ENCODE results near the gene ZNF140.

The ZNF140 gene

DNA sequence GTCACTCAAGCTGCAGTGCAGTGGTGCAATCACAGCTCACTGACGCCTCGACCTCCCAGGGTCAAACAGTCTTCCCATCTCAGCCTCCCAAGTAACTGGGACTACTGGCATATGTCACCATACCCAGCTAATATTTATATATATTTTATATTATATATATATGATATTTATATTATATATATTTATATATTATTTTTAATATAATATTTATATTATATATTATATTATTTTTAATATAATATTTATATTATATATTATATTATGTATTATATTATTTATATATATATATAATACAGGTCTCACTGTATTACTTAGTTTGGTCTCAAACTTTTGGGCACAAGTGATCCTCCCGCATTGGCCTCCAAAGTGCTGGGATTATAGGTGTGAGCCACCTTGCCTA, 34.0 kb upstream of the ZNF140 start:
- H3K4me3 ChIP-seq (ENCODE audit: low read depth, low read length, poor library complexity, severe bottlenecking) = no peak overlapping the region
- H3K9me2 ChIP-seq (ENCODE audit: low read depth, low read length) = no peaks in the 10 kb centered on the region
- H3K36me3 ChIP-seq (ENCODE audit: insufficient read depth, low read length) = peaks cover 98% of the 10 kb centered on the region
- no peaks in the 10 kb centered on the region for H3K4me1 ChIP-seq (ENCODE audit: insufficient read depth, low read length, severe bottlenecking)
- no peak overlapping the region for H2AFZ ChIP-seq (ENCODE audit: low read length)
- H3K9me3 ChIP-seq (ENCODE audit: low read length) = peaks cover 62% of the 10 kb centered on the region
- H3K9ac ChIP-seq (ENCODE audit: low read length) = no peak overlapping the region
- no peaks in the 10 kb centered on the region for H3K79me2 ChIP-seq (ENCODE audit: insufficient read depth, low read length)
- H3K27ac ChIP-seq (ENCODE audit: low read depth, low read length, poor library complexity, severe bottlenecking) = no peak overlapping the region
- TF ChIP-seq, protein P1, sequence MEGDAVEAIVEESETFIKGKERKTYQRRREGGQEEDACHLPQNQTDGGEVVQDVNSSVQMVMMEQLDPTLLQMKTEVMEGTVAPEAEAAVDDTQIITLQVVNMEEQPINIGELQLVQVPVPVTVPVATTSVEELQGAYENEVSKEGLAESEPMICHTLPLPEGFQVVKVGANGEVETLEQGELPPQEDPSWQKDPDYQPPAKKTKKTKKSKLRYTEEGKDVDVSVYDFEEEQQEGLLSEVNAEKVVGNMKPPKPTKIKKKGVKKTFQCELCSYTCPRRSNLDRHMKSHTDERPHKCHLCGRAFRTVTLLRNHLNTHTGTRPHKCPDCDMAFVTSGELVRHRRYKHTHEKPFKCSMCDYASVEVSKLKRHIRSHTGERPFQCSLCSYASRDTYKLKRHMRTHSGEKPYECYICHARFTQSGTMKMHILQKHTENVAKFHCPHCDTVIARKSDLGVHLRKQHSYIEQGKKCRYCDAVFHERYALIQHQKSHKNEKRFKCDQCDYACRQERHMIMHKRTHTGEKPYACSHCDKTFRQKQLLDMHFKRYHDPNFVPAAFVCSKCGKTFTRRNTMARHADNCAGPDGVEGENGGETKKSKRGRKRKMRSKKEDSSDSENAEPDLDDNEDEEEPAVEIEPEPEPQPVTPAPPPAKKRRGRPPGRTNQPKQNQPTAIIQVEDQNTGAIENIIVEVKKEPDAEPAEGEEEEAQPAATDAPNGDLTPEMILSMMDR (IDR thresholded peaks at IDR 0.05; ENCODE audit: low read length) = no peak
- TF ChIP-seq EZH2 (IDR thresholded peaks at IDR 0.05; ENCODE audit: borderline replicate concordance, low read length) = no peak
- H3K27me3 ChIP-seq (ENCODE audit: insufficient read depth, low read length) = no peaks in the 10 kb centered on the region
- H4K20me1 ChIP-seq (ENCODE audit: insufficient read depth, low read length) = no peaks in the 10 kb centered on the region
- no peaks in the 10 kb centered on the region for H3F3A ChIP-seq (ENCODE audit: insufficient read depth, low read length)
- no peak overlapping the region for H3K4me2 ChIP-seq (ENCODE audit: low read length)

DNA sequence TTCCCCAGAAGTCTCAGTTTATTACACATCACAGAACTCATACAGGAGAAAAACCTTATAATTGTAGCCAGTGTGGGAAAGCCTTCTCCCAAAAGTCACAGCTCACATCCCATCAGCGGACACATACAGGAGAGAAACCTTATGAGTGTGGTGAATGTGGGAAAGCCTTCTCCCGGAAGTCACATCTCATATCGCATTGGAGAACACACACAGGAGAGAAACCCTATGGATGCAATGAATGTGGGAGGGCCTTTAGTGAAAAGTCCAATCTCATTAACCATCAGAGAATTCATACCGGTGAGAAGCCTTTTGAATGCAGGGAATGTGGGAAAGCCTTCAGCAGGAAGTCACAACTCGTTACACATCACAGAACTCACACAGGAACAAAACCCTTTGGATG, 23.3 kb upstream of the ZNF140 start:
- no peak overlapping the region for H3K9ac ChIP-seq (ENCODE audit: low read length)
- H3K27me3 ChIP-seq (ENCODE audit: insufficient read depth, low read length) = no peaks in the 10 kb centered on the region
- peaks cover 71% of the 10 kb centered on the region for H3K9me3 ChIP-seq (ENCODE audit: low read length)
- no peaks in the 10 kb centered on the region for H3K9me2 ChIP-seq (ENCODE audit: low read depth, low read length)
- no peak for TF ChIP-seq EZH2 (IDR thresholded peaks at IDR 0.05; ENCODE audit: borderline replicate concordance, low read length)
- TF ChIP-seq, protein P1 (IDR thresholded peaks at IDR 0.05; ENCODE audit: low read length) = no peak
- H3K36me3 ChIP-seq (ENCODE audit: insufficient read depth, low read length) = peaks cover 58% of the 10 kb centered on the region
- 0 out of 2 replicates have a peak, but pooled peaks cover 4% of the 10 kb centered on the region for H3F3A ChIP-seq (ENCODE audit: insufficient read depth, low read length)
- H2AFZ ChIP-seq (ENCODE audit: low read length) = no peak overlapping the region
- H3K79me2 ChIP-seq (ENCODE audit: insufficient read depth, low read length) = no peaks in the 10 kb centered on the region
- H3K4me1 ChIP-seq (ENCODE audit: insufficient read depth, low read length, severe bottlenecking) = no peaks in the 10 kb centered on the region
- no peak overlapping the region for H3K4me3 ChIP-seq (ENCODE audit: low read depth, low read length, poor library complexity, severe bottlenecking)
- no peak overlapping the region for H3K27ac ChIP-seq (ENCODE audit: low read depth, low read length, poor library complexity, severe bottlenecking)
- H3K4me2 ChIP-seq (ENCODE audit: low read length) = no peak overlapping the region
- no peaks in the 10 kb centered on the region for H4K20me1 ChIP-seq (ENCODE audit: insufficient read depth, low read length)

DNA sequence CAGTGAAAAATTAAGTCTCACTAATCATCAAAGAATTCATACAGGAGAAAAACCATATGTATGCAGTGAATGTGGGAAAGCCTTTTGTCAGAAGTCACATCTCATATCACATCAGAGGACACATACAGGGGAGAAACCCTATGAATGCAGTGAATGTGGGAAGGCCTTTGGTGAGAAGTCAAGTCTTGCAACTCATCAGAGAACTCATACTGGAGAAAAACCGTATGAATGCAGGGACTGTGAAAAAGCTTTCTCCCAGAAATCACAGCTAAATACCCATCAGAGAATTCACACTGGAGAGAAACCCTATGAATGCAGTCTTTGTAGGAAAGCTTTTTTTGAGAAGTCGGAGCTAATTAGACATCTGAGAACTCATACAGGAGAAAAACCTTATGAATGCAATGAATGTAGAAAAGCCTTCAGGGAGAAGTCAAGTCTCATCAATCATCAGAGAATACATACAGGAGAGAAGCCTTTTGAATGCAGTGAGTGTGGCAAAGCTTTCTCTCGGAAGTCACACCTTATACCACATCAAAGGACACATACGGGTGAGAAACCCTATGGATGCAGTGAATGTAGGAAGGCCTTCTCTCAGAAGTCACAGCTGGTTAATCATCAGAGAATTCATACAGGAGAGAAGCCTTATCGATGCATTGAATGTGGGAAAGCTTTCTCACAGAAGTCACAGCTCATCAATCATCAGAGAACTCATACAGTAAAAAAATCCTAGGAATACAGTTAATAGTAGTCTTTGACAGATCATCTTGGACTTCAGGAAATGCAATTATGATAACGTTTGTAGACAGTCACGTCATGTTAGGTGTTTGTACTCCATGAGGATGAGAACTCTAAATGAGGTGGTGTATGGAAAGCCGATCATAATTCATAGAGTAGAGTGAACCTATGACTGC, 22.3 kb upstream of the ZNF140 start:
- H3K9me2 ChIP-seq (ENCODE audit: low read depth, low read length) = no peaks in the 10 kb centered on the region
- H2AFZ ChIP-seq (ENCODE audit: low read length) = no peak overlapping the region
- H3K4me2 ChIP-seq (ENCODE audit: low read length) = no peak overlapping the region
- no peak overlapping the region for H3K9ac ChIP-seq (ENCODE audit: low read length)
- H3K79me2 ChIP-seq (ENCODE audit: insufficient read depth, low read length) = no peaks in the 10 kb centered on the region
- 0 out of 2 replicates have a peak, but pooled peaks cover 4% of the 10 kb centered on the region for H3F3A ChIP-seq (ENCODE audit: insufficient read depth, low read length)
- peaks cover 77% of the 10 kb centered on the region for H3K9me3 ChIP-seq (ENCODE audit: low read length)
- no peaks in the 10 kb centered on the region for H3K4me1 ChIP-seq (ENCODE audit: insufficient read depth, low read length, severe bottlenecking)
- no peak overlapping the region for H3K4me3 ChIP-seq (ENCODE audit: low read depth, low read length, poor library complexity, severe bottlenecking)
- H4K20me1 ChIP-seq (ENCODE audit: insufficient read depth, low read length) = no peaks in the 10 kb centered on the region
- no peak overlapping the region for H3K27ac ChIP-seq (ENCODE audit: low read depth, low read length, poor library complexity, severe bottlenecking)
- H3K36me3 ChIP-seq (ENCODE audit: insufficient read depth, low read length) = peaks cover 47% of the 10 kb centered on the region
- TF ChIP-seq, protein P1 (IDR thresholded peaks at IDR 0.05; ENCODE audit: low read length) = no peak
- no peak for TF ChIP-seq EZH2 (IDR thresholded peaks at IDR 0.05; ENCODE audit: borderline replicate concordance, low read length)
- no peaks in the 10 kb centered on the region for H3K27me3 ChIP-seq (ENCODE audit: insufficient read depth, low read length)

Data from OCI-LY1 (cell line).